ENCODE measurements around the gene OS9.

Gene OS9

DNA sequence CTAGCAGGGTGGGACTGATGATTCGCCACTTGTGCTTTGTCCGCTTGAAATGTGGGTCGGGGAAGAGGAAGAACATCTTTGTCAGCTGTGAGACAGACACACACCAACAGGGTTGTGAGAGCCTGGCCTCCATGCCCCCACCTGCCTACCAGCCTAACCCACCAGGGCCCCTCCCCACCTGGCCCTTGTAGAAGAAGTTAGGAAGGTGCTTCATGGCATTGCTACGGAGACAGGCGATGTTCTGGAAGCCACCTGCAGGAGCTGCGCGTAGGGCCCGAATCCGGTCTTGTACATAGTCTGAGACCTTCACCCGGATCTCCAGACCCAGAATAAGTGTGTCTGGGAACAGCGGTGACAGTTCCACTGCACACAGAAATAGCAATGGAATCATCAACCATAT lies 75.7 kb downstream of the OS9 start:
- no peak for DNase-seq

DNA sequence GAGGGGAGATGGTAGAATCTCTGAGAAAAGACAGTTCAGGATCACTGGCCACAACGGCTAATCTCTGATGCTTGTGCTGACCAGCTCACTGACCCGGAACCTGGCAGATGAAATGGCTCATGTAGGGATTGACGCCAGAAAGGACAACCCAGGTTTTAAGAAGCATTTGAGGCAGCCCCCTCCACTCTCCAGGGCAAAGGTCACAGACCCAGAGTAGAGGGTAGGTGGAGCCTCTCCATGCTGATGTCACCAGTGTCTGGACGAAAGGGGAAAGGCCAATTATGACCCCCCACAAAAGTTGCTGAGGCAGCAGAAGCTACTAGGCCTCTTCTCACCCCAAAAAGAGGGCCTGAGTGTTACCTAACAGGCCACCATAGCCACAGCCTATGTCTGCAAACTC lies 76.8 kb downstream of the OS9 start:
- DNase-seq, result no peak
